OCI-LY1 (cell line): Measurements from ENCODE around the gene ARHGAP28.

ENCODE experiments used
- H2AFZ ChIP-seq: fragments of 200-600 bp; sonication (generic), shearing (Covaris generic); 2 replicates; pipeline ENCODE4 v1.6.0; 2014; ENCODE audit warnings: antibody characterized with exemption, mild to moderate bottlenecking, low read length
- H3F3A ChIP-seq: fragments of 200-600 bp; sonication (generic), shearing (Covaris generic); 2 replicates; pipeline ENCODE4 v1.6.0; 2014; ENCODE audit warnings: mild to moderate bottlenecking, antibody characterized with exemption, low read length, moderate library complexity; ENCODE audit not compliant: insufficient read depth
- H3K27ac ChIP-seq: fragments of 200-600 bp; sonication (generic); 2 replicates; pipeline ENCODE4 v1.5.1; 2014; ENCODE audit warnings: low read length, mixed run types, mild to moderate bottlenecking, low read depth; ENCODE audit not compliant: poor library complexity, severe bottlenecking
- H3K27me3 ChIP-seq: fragments of 200-600 bp; sonication (generic); 2 replicates; pipeline ENCODE4 v1.6.0; 2014; ENCODE audit warnings: antibody characterized with exemption, mild to moderate bottlenecking, low read length, moderate library complexity; ENCODE audit not compliant: insufficient read depth
- H3K36me3 ChIP-seq: fragments of 200-600 bp; sonication (generic); 2 replicates; pipeline ENCODE4 v1.6.1; 2014; ENCODE audit warnings: mild to moderate bottlenecking, antibody characterized with exemption, low read length, moderate library complexity, mixed read lengths; ENCODE audit not compliant: insufficient read depth
- H3K4me1 ChIP-seq: fragments of 200-600 bp; sonication (generic); 2 replicates; pipeline ENCODE4 v1.5.1; 2014; ENCODE audit warnings: mild to moderate bottlenecking, low read length, moderate library complexity; ENCODE audit not compliant: insufficient read depth, severe bottlenecking
- H3K4me2 ChIP-seq: fragments of 200-600 bp; sonication (generic), shearing (Covaris generic); 2 replicates; pipeline ENCODE4 v1.6.1; 2014; ENCODE audit warnings: low read length
- H3K4me3 ChIP-seq: fragments of 200-600 bp; sonication (generic); 2 replicates; pipeline ENCODE4 v1.5.1; 2014; ENCODE audit warnings: low read length, low read depth, mild to moderate bottlenecking, mixed read lengths; ENCODE audit not compliant: poor library complexity, severe bottlenecking
- H3K79me2 ChIP-seq: fragments of 200-600 bp; shearing (Covaris generic); 2 replicates; pipeline ENCODE4 v1.6.1; 2016; ENCODE audit warnings: mixed run types, low read length, mixed read lengths; ENCODE audit not compliant: insufficient read depth
- H3K9ac ChIP-seq: fragments of 200-600 bp; sonication (generic), shearing (Covaris generic); 2 replicates; pipeline ENCODE4 v1.6.1; 2014; ENCODE audit warnings: mild to moderate bottlenecking, low read length, mixed read lengths
- H3K9me2 ChIP-seq: fragments of 200-600 bp; sonication (generic), shearing (Covaris generic); 2 replicates; pipeline ENCODE4 v1.6.1; 2014; ENCODE audit warnings: low read depth, mild to moderate bottlenecking, low read length, mixed read lengths
- H3K9me3 ChIP-seq: fragments of 200-600 bp; shearing (Covaris generic); 2 replicates; pipeline ENCODE4 v1.6.1; 2014; ENCODE audit warnings: low read length, mixed read lengths
- H4K20me1 ChIP-seq: fragments of 200-600 bp; sonication (generic), shearing (Covaris generic); 2 replicates; pipeline ENCODE4 v1.6.0; 2016; ENCODE audit warnings: mild to moderate bottlenecking, low read length; ENCODE audit not compliant: insufficient read depth
- EZH2 ChIP-seq: fragments of 200-600 bp; sonication (generic), shearing (Covaris generic); IDR thresholded peaks from 2 replicates; pipeline ENCODE4 v1.8.0; 2017; ENCODE audit warnings: borderline replicate concordance, mixed run types, mild to moderate bottlenecking, antibody characterized with exemption, low read length, moderate library complexity, mixed read lengths
- TF ChIP-seq, protein P1 (sequence below): fragments of 200-600 bp; sonication (generic), shearing (Covaris generic); IDR thresholded peaks from 2 replicates; pipeline ENCODE4 v1.5.1; 2017; ENCODE audit warnings: mild to moderate bottlenecking, antibody characterized with exemption, low read length, moderate library complexity, mixed read lengths

The ARHGAP28 gene

DNA sequence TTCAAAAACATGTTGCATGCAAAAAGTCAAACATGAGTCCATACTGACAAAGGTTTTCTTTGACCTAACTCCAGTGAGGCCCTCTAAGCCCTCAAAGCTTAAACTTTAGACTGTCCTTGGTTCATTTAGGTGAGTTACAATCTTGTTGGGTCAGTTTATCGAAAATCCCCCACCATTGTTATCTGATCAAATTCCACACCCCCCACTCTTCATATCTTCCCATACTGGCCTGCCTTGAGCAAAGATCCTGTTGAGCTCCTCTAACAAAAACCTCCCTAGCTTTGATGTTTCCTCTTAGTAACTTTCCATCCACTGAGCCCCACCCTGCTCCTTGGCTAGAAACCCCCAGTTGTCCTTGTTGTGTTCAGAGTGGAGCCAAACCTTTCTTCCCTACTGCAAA lies 193.7 kb downstream of the ARHGAP28 start:
- no peaks in the 10 kb centered on the region for H3K9me3 ChIP-seq
- no peaks in the 10 kb centered on the region for H3K36me3 ChIP-seq
- no peak overlapping the region for H3K4me3 ChIP-seq
- no peaks in the 10 kb centered on the region for H3K9me2 ChIP-seq
- no peaks in the 10 kb centered on the region for H3K4me1 ChIP-seq
- H4K20me1 ChIP-seq: no peaks in the 10 kb centered on the region
- no peak overlapping the region for H3K9ac ChIP-seq
- H3K79me2 ChIP-seq: no peaks in the 10 kb centered on the region
- H3K27ac ChIP-seq: no peak overlapping the region
- no peak overlapping the region for H2AFZ ChIP-seq
- TF ChIP-seq, protein P1, sequence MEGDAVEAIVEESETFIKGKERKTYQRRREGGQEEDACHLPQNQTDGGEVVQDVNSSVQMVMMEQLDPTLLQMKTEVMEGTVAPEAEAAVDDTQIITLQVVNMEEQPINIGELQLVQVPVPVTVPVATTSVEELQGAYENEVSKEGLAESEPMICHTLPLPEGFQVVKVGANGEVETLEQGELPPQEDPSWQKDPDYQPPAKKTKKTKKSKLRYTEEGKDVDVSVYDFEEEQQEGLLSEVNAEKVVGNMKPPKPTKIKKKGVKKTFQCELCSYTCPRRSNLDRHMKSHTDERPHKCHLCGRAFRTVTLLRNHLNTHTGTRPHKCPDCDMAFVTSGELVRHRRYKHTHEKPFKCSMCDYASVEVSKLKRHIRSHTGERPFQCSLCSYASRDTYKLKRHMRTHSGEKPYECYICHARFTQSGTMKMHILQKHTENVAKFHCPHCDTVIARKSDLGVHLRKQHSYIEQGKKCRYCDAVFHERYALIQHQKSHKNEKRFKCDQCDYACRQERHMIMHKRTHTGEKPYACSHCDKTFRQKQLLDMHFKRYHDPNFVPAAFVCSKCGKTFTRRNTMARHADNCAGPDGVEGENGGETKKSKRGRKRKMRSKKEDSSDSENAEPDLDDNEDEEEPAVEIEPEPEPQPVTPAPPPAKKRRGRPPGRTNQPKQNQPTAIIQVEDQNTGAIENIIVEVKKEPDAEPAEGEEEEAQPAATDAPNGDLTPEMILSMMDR: no peak
- TF ChIP-seq EZH2: no peak
- no peaks in the 10 kb centered on the region for H3F3A ChIP-seq
- H3K4me2 ChIP-seq: no peak overlapping the region
- no peaks in the 10 kb centered on the region for H3K27me3 ChIP-seq

DNA sequence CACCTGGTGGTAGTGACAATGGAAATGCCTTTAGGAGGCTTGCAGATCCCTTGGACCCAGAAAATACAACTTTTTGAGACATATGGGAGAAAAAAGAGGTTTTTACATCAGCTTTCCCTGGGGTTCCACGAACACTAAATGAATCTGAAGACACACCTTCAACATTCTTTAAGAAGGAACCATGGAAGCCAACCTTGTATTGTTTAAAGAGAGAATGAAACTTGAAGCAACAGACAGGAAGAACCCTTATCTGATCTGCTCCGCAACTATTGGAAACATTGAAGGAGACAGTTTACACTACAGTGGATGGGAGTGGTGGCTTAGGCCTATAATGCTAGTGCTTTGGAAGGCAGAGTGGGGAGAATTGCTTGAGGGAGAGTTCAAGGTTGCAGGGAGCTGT lies 197.6 kb downstream of the ARHGAP28 start:
- Histone ChIP-seq H3K4me1 (no peaks in the 10 kb centered on the region), H4K20me1 (no peaks in the 10 kb centered on the region), H3K27ac (no peak overlapping the region), H3K79me2 (no peaks in the 10 kb centered on the region), H3K27me3 (no peaks in the 10 kb centered on the region), H3K4me2 (no peak overlapping the region), H3K36me3 (no peaks in the 10 kb centered on the region), H3K9me3 (no peaks in the 10 kb centered on the region), H3F3A (no peaks in the 10 kb centered on the region), H3K9me2 (no peaks in the 10 kb centered on the region), H3K4me3 (no peak overlapping the region), H3K9ac (no peak overlapping the region), H2AFZ (no peak overlapping the region)
- TF ChIP-seq EZH2: no peak
- TF ChIP-seq, protein P1: no peak

DNA sequence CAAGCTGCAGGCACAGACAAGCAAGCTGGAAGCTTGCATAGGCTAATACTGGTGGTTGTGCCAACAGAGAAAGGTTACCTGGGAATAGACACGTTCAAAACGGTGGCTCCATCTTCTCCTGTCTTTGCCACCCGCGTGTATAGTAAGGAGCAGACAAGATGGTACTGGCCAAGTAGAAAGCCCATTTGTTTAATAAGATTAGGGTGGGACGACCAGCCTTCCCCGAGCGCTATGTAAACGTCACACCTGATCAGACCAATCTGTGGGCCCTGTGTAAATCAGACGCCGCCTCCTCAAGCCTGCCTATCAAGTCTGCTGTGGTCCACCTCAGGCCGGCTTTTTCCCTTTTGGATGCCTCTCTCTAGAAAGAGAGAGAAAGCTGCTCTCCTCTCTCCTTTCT lies 198.8 kb downstream of the ARHGAP28 start:
- Histone ChIP-seq H2AFZ (no peak overlapping the region), H3K9ac (no peak overlapping the region), H3K79me2 (no peaks in the 10 kb centered on the region), H3K27ac (no peak overlapping the region), H3K9me2 (no peaks in the 10 kb centered on the region), H3K4me3 (no peak overlapping the region), H3K4me2 (no peak overlapping the region), H4K20me1 (no peaks in the 10 kb centered on the region), H3K4me1 (no peaks in the 10 kb centered on the region), H3F3A (no peaks in the 10 kb centered on the region), H3K9me3 (no peaks in the 10 kb centered on the region), H3K27me3 (no peaks in the 10 kb centered on the region), H3K36me3 (no peaks in the 10 kb centered on the region)
- no peak for TF ChIP-seq EZH2
- TF ChIP-seq, protein P1: no peak
